Measurements from ENCODE around the gene ITGB4.

The ITGB4 gene

DNA sequence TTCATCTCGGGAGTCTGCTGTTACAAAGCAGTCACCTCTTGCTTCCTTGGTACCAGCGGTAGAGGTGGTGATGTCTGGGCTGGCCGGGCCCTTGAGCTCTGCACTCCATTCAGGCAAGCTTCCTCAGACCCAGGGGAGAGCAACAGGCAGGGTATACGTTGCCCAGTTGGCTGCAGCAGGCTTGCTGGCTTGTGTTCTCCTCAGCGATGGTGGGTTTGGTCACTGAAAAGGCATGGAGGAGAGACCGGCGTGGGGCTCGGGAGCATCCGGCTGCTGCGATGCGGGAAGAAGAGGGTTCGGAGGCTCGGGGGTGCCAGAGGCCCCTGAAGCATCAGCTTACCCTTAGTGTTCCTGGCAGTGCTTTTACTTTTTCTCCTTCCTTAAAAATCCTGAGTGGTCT, 28.3 kb upstream of the ITGB4 start:
- peaks cover 37% of the 10 kb centered on the region for H3K36me3 Mint-ChIP-seq (ENCODE audit: low read depth)
- no peaks in the 10 kb centered on the region for H3K27me3 Mint-ChIP-seq
- peaks cover 44% of the 10 kb centered on the region for H3K4me1 Mint-ChIP-seq (ENCODE audit: low read depth)
- H3K27ac Mint-ChIP-seq = no peak overlapping the region
- H3K9me3 Mint-ChIP-seq = no peaks in the 10 kb centered on the region
- H3K4me3 Mint-ChIP-seq = no peak overlapping the region

- H3K27ac Mint-ChIP-seq = no peak overlapping the region
- H3K4me3 Mint-ChIP-seq = no peak overlapping the region
- no peaks in the 10 kb centered on the region for H3K27me3 Mint-ChIP-seq
- H3K36me3 Mint-ChIP-seq (ENCODE audit: low read depth) = peaks cover 33% of the 10 kb centered on the region
- H3K9me3 Mint-ChIP-seq = no peaks in the 10 kb centered on the region
- H3K4me1 Mint-ChIP-seq (ENCODE audit: low read depth) = peaks cover 36% of the 10 kb centered on the region
These were observed 27.5 kb upstream of the ITGB4 start for GRCh38 chr17:75693500-75694481.

DNA sequence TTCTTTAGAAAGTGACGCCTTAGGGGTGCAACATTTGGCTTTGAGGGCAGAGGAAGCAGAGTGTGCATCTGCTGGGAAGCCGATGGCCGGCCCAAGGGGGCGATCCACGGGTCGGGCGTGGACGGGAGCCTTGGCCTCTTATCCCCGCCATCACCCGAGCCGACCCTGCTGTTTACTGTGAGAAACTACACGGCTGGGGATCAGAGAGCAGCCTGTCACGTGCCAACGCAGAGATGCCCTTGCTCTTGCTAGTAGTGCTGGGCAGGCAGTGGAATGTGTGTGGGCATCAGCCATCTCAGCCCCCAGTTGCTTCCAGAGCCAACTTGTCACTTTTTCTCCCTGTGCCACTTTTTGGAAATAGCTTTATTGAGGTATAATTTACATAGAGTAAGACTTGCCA, 26.7 kb upstream of the ITGB4 start:
- Mint-ChIP-seq H3K4me3 (no peak overlapping the region), H3K9me3 (no peaks in the 10 kb centered on the region), H3K4me1 (ENCODE audit: low read depth) (peaks cover 28% of the 10 kb centered on the region), H3K27me3 (no peaks in the 10 kb centered on the region), H3K36me3 (ENCODE audit: low read depth) (peaks cover 34% of the 10 kb centered on the region), H3K27ac (no peak overlapping the region)

DNA sequence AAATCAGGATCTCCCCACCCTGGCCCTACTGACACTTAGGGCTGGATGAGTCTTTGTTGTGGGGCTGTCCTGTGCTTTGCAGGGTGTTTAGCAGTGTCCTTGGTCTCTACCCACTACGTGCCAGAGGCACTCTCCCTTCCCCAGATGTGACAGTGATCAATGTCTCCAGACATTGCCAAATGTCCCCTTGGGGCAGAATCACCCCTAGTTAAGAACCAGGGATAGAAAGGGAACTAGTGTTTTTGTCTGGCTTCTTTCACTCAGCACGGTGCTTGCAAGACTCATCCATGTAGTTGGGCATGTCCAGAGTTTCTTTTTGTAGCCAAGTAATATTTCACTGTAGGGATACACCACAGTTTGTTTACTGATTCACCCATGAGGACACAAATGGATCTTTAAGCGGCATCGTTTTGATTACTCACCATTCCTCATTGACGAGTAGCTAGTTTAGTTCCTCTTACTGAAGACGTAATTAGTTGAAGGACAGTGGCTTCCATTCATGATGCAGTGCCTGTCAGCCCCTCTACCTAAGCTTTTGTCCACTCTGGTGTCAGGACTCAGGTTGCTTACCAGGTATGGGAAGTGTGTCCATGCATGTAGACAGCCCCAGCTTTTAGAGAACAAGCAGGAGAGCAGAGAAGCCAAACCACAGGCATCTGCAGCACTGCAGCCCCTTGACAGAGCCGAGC, 26.0 kb upstream of the ITGB4 start:
- peaks cover 33% of the 10 kb centered on the region for H3K36me3 Mint-ChIP-seq (ENCODE audit: low read depth)
- H3K27me3 Mint-ChIP-seq = no peaks in the 10 kb centered on the region
- H3K4me3 Mint-ChIP-seq = no peak overlapping the region
- no peak overlapping the region for H3K27ac Mint-ChIP-seq
- no peaks in the 10 kb centered on the region for H3K9me3 Mint-ChIP-seq
- H3K4me1 Mint-ChIP-seq (ENCODE audit: low read depth) = peaks cover 22% of the 10 kb centered on the region

- Mint-ChIP-seq H3K9me3 (no peaks in the 10 kb centered on the region), H3K4me3 (no peak overlapping the region), H3K36me3 (ENCODE audit: low read depth) (peaks cover 36% of the 10 kb centered on the region), H3K27me3 (no peaks in the 10 kb centered on the region), H3K4me1 (ENCODE audit: low read depth) (peaks cover 16% of the 10 kb centered on the region), H3K27ac (no peak overlapping the region)
These were observed 25.4 kb upstream of the ITGB4 start for GRCh38 chr17:75695830-75696271.

DNA sequence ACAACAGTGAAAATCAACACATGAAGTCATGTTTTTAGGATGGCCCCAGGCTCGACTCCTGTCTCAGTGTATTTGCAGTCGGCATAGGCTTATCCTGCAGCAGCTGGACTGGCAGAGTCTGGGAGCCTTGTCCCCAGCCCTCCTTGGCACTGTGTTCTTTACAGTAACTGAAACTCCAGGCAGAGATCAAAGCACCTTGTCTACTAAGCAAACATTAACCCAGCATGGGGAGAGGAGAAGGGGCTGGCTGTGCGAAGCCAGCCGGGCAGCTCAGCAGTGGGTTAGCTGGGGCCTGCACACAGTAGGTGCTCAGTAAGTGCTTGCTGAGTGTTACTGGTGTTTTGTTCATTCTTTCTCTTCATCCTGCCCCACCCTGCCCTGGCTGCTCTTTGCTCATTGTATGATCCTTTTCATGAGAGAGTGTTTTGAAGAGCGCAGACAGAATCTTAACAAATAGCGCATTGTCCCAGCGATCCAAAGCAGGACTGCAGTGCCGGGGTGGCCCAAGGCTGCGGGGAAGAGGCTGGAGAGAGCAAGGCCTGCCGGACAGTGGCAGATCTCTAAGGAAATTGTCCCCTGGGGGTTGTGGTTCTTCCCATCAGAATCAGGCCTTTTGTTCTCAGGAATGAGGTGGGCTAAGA, 23.5 kb upstream of the ITGB4 start:
- Mint-ChIP-seq H3K36me3 (ENCODE audit: low read depth) (peaks cover 47% of the 10 kb centered on the region), H3K4me3 (no peak overlapping the region), H3K27me3 (no peaks in the 10 kb centered on the region), H3K27ac (no peak overlapping the region), H3K9me3 (no peaks in the 10 kb centered on the region), H3K4me1 (ENCODE audit: low read depth) (no peaks in the 10 kb centered on the region)

- Mint-ChIP-seq H3K9me3 (no peaks in the 10 kb centered on the region), H3K4me3 (no peak overlapping the region), H3K27me3 (no peaks in the 10 kb centered on the region), H3K36me3 (ENCODE audit: low read depth) (peaks cover 46% of the 10 kb centered on the region), H3K27ac (no peak overlapping the region), H3K4me1 (ENCODE audit: low read depth) (no peaks in the 10 kb centered on the region)
These were observed 22.6 kb upstream of the ITGB4 start for GRCh38 chr17:75698659-75699058.

- Mint-ChIP-seq H3K36me3 (ENCODE audit: low read depth) (peaks cover 47% of the 10 kb centered on the region), H3K27ac (no peak overlapping the region), H3K27me3 (no peaks in the 10 kb centered on the region), H3K4me3 (no peak overlapping the region), H3K9me3 (no peaks in the 10 kb centered on the region), H3K4me1 (ENCODE audit: low read depth) (no peaks in the 10 kb centered on the region)
These were observed 20.0 kb upstream of the ITGB4 start for GRCh38 chr17:75701288-75701687.

- Mint-ChIP-seq H3K27me3 (no peaks in the 10 kb centered on the region), H3K9me3 (no peaks in the 10 kb centered on the region), H3K4me3 (no peak overlapping the region), H3K27ac (no peak overlapping the region), H3K36me3 (ENCODE audit: low read depth) (peaks cover 61% of the 10 kb centered on the region), H3K4me1 (ENCODE audit: low read depth) (no peaks in the 10 kb centered on the region)
These were observed 18.1 kb upstream of the ITGB4 start for GRCh38 chr17:75703191-75703590.

- Mint-ChIP-seq H3K27me3 (no peaks in the 10 kb centered on the region), H3K36me3 (ENCODE audit: low read depth) (peaks cover 65% of the 10 kb centered on the region), H3K4me3 (no peak overlapping the region), H3K4me1 (ENCODE audit: low read depth) (no peaks in the 10 kb centered on the region), H3K9me3 (no peaks in the 10 kb centered on the region), H3K27ac (no peak overlapping the region)
These were observed 17.7 kb upstream of the ITGB4 start for GRCh38 chr17:75703591-75703990.

DNA sequence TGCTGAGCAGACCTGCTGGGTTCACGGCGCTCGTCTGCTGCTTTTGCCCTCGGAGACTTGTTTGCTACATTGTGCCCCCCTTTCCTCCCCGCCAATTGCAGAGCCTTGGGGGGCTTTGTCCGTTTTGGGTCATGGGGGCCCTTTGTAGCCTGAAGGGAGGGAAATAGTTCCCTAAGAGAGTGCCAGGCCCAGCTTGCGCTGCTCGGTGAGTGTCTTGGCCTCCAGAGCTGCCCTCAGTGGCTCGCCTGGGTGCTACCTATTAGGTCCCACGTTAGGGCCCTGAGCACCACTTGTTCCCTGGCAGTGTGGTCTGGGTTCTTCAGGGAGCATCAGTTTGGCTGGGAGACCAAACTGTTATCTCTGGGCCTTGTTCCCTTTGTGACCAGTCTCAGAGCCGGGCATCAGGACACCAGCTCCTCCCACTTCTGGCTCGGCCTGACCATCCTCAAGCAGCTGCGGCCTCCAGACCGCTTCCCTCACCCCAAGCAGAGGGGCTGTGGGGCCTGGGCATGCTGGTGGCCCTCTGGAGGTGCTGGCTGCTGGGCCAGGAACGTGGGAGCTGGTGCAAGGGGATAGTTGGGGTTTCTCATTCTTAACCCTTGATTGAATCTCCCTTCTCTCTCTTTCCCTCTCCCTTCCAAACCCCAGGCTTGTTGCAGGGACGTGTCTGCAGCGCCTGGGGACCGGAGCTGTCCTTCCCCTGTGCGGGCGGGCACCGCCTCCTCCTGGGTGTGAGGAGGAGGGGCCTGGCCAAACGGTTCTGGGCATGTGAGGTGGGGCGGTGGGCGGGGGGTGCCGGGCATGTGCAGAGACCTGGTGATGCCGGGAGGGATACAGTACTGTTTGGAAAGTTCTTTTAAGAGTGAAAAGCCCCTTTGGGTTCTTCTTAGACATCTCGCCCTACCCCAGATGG, 16.0 kb upstream of the ITGB4 start:
- peaks cover 63% of the 10 kb centered on the region for H3K36me3 Mint-ChIP-seq (ENCODE audit: low read depth)
- no peaks in the 10 kb centered on the region for H3K9me3 Mint-ChIP-seq
- H3K27ac Mint-ChIP-seq = no peak overlapping the region
- no peaks in the 10 kb centered on the region for H3K27me3 Mint-ChIP-seq
- no peaks in the 10 kb centered on the region for H3K4me1 Mint-ChIP-seq (ENCODE audit: low read depth)
- no peak overlapping the region for H3K4me3 Mint-ChIP-seq

GRCh38 chr17:75706042-75706728, 15.1 kb upstream of the ITGB4 start:
- Mint-ChIP-seq H3K4me1 (ENCODE audit: low read depth) (no peaks in the 10 kb centered on the region), H3K27me3 (no peaks in the 10 kb centered on the region), H3K4me3 (no peak overlapping the region), H3K27ac (no peak overlapping the region), H3K36me3 (ENCODE audit: low read depth) (peaks cover 56% of the 10 kb centered on the region), H3K9me3 (no peaks in the 10 kb centered on the region)

DNA sequence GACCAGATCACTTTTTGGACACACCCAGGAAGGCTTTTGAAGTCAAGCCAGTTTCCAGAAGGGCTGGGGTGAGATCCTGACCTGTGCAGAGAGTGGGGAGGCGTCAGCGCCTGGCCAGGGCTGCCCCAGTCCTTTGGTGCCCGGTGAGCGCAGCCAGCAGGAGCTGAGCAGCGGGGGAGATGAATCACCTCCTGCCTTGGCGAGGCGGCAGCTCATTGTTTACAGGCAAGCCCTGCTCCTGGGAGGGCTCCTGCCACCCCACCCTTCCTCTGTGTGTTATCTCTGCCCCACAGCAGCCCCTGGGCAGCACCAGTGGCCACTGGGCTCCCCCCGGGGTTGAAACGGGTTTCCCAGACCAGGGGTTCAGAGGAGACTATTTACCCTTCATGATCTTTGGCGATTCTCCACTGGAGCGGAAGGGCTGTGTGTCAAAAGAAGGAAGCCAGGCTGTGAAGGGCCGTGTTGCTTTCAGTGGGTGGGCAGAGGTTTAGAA, 14.1 kb upstream of the ITGB4 start:
- Mint-ChIP-seq H3K9me3 (no peaks in the 10 kb centered on the region), H3K36me3 (ENCODE audit: low read depth) (peaks cover 49% of the 10 kb centered on the region), H3K4me1 (ENCODE audit: low read depth) (no peaks in the 10 kb centered on the region), H3K27me3 (no peaks in the 10 kb centered on the region), H3K27ac (no peak overlapping the region), H3K4me3 (no peak overlapping the region)

DNA sequence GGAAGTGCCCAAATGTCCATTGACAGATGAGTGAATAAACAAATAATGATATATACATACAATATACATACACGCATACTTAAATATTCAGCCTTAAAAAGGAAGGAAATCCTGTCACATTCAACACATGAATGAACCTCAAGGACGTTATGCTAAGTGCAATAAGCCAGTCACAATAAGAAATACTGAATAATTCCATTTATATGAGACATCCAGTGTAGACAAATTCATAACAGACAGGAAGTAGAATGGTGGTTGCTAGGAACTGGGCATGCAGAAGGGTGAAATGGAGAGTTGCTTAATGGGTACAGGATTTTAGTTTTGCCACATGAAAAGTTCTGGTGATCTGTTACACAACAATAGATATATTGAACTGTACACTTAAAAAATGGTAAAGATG, 8.8 kb upstream of the ITGB4 start:
- Mint-ChIP-seq H3K4me1 (ENCODE audit: low read depth) (no peaks in the 10 kb centered on the region), H3K27ac (no peak overlapping the region), H3K9me3 (no peaks in the 10 kb centered on the region), H3K27me3 (peaks cover 7% of the 10 kb centered on the region), H3K4me3 (no peak overlapping the region), H3K36me3 (ENCODE audit: low read depth) (peaks cover 15% of the 10 kb centered on the region)
